Suprapubic skin (tissue), 4 donors: ENCODE data around the gene FCHO2. TPM values are rescaled to one million over a fixed set of nuclear protein-coding genes. Genes with fewer than 3 reads are reported as not detected.

ENCODE experiments used
- DNase-seq, 2 donors: peaks; one replicate each; pipeline ENCODE4 v3.0.0-alpha.2; 2019; ENCODE audit warnings: low spot score in 2 of 2
- H3K27ac ChIP-seq: fragments of 200-600 bp; sonication (generic); one replicate; pipeline ENCODE4 v1.5.1; 2019
- H3K27me3 ChIP-seq: fragments of 200-600 bp; sonication (generic); one replicate; pipeline ENCODE4 v1.5.1; 2019
- H3K36me3 ChIP-seq: fragments of 200-600 bp; sonication (generic); one replicate; pipeline ENCODE4 v1.5.1; 2019
- H3K4me1 ChIP-seq: fragments of 200-600 bp; sonication (generic); one replicate; pipeline ENCODE4 v1.5.1; 2019
- H3K4me3 ChIP-seq: fragments of 200-600 bp; sonication (generic); one replicate; pipeline ENCODE4 v1.5.1; 2019; ENCODE audit warnings: mild to moderate bottlenecking
- H3K9me3 ChIP-seq: fragments of 200-600 bp; sonication (generic); one replicate; pipeline ENCODE4 v1.5.1; 2019
- CTCF ChIP-seq, 2 donors: fragments of 200-600 bp in 1 of 2; fragments of 450-650 bp in 1 of 2; sonication (generic) in 1 of 2; IDR thresholded peaks; one replicate each; pipeline ENCODE4 v1.5.1; 2016 to 2019; ENCODE audit warnings: antibody characterized with exemption in 2 of 2, mild to moderate bottlenecking in 1 of 2, moderate library complexity in 1 of 2
- EP300 ChIP-seq: sonication (generic); formaldehyde crosslinking; IDR thresholded peaks from one replicate; pipeline ENCODE4 v1.6.1; 2017; ENCODE audit warnings: antibody characterized with exemption
- POLR2A ChIP-seq, 2 donors: fragments of 450-650 bp; IDR thresholded peaks; one replicate each; pipeline ENCODE4 v1.6.1; 2017; ENCODE audit warnings: antibody characterized with exemption in 2 of 2, mild to moderate bottlenecking in 2 of 2, moderate library complexity in 2 of 2
- POLR2AphosphoS5 ChIP-seq, 3 donors: sonication (generic); formaldehyde crosslinking; IDR thresholded peaks; one replicate each; pipeline ENCODE4 v1.6.1; 2017; ENCODE audit warnings: antibody characterized with exemption in 3 of 3
- WGBS: methylation state at CpG from one replicate; pipeline ENCODE4 v1.1.5; 2018; 5-methylcytosine and 5-hydroxymethylcytosine counted together
- total RNA-seq, 4 donors: library from RNA; depleted of rRNA; stranded (reverse); fragments of >200 nt; gene quantifications; one replicate each; pipeline ENCODE4 v1.1.0, GENCODE V29; 2016

FCHO2 gene
- total RNA-seq, 4 donors from 2014 or later, result 24.7 to 46.2 (median 34.8) TPM

DNA sequence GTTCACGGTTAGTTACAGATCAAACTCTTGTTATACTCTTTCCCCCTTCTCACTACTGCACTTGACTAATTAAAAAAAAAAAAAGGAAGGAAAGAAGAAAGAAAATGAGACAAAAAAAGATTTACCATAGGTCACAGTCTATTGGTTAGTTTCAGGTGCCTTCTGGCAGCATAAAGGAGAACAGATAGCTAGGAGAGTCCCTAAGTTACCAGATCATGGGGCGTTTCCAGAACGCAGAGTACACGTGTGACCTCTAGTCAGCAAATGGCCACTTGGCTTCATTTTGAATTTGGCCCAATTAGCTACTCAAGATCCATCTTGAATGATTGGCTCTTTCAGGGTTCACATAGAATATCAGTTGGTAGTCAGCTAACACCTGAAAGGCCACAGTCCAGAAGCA lies 144.3 kb downstream of the FCHO2 start:
- WGBS, result 91% methylated on average over 4 of the region's 4 CpGs
- no peak for DNase-seq
- H3K36me3 ChIP-seq, result no peaks in the 10 kb centered on the region
- H3K27me3 ChIP-seq, result no peaks in the 10 kb centered on the region
- H3K4me3 ChIP-seq, result no peak overlapping the region
- TF ChIP-seq EP300, result no peak
- no peaks in the 10 kb centered on the region for H3K4me1 ChIP-seq
- H3K9me3 ChIP-seq, result peaks cover 7% of the 10 kb centered on the region
- H3K27ac ChIP-seq, result no peak overlapping the region

DNA sequence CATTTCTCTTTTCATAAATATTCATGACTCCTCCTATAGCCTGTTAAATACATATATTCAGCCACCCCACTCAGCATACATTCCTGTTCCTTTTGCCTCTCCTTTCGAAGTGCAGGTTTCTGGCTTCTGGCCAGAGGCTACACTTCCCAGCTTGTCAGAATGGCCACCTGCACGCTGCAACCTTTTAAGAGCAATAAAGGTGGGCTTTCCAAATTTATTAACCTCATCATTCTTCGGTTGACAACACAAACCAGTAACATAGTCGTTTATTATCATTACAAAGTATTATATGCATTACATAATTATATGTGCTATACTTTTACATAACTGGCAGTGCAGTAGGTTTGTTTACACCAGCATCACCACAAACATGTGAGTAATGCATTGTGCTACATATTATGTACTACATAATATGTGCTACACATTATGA lies 148.0 kb downstream of the FCHO2 start:
- Histone ChIP-seq H3K4me3 (no peak overlapping the region), H3K27me3 (no peaks in the 10 kb centered on the region), H3K27ac (no peak overlapping the region), H3K9me3 (no peaks in the 10 kb centered on the region), H3K4me1 (no peaks in the 10 kb centered on the region), H3K36me3 (no peaks in the 10 kb centered on the region)
- no peak for TF ChIP-seq CTCF (IDR thresholded peaks at IDR 0.05)
- no peak for TF ChIP-seq POLR2A (IDR thresholded peaks at IDR 0.05)
- no peak for TF ChIP-seq POLR2AphosphoS5 (IDR thresholded peaks at IDR 0.05)
- TF ChIP-seq EP300, result no peak
- no peak for DNase-seq
- WGBS, result 64% methylated on average over 4 of the region's 4 CpGs

DNA sequence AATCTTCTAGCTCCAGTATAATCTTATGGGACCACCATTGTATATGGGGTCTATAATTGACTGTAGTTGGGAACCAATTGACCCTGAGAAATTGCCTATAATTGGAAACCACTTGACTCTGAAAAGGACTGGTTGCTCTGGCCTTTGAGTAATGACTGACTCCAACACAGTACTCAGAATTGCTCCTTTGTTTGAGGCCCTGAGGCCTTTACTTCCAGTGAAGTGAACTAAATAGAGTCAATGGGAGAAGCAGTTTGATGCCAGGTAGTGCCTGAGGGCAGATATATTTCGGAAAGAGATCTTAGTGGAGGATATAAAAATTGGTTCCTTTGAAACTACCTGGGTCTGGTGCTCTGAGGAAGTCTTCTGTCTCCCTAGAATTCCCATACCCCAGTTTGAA lies 148.5 kb downstream of the FCHO2 start:
- 88% methylated on average over 1 of the region's 1 CpG for WGBS

GRCh38 chr5:73106335-73106734 lies 150.5 kb downstream of the FCHO2 start:
- H3K36me3 ChIP-seq, result no peaks in the 10 kb centered on the region
- DNase-seq, result no peak
- no peak overlapping the region for H3K4me3 ChIP-seq
- no peak overlapping the region for H3K27ac ChIP-seq
- H3K27me3 ChIP-seq, result no peaks in the 10 kb centered on the region
- no peak for TF ChIP-seq EP300
- TF ChIP-seq POLR2AphosphoS5 (IDR thresholded peaks at IDR 0.05), result no peak
- no peak for TF ChIP-seq CTCF (IDR thresholded peaks at IDR 0.05)
- TF ChIP-seq POLR2A (IDR thresholded peaks at IDR 0.05), result no peak
- H3K9me3 ChIP-seq, result no peaks in the 10 kb centered on the region
- no peaks in the 10 kb centered on the region for H3K4me1 ChIP-seq

More for the DNA sequence above, 148.5 kb downstream of the FCHO2 start:
- DNase-seq, result no peak
- TF ChIP-seq CTCF (IDR thresholded peaks at IDR 0.05) (no peak), POLR2AphosphoS5 (IDR thresholded peaks at IDR 0.05) (no peak), EP300 (no peak), POLR2A (IDR thresholded peaks at IDR 0.05) (no peak)
- H3K9me3 ChIP-seq, result no peaks in the 10 kb centered on the region
- no peaks in the 10 kb centered on the region for H3K36me3 ChIP-seq
- no peak overlapping the region for H3K4me3 ChIP-seq
- H3K27ac ChIP-seq, result no peak overlapping the region
- H3K27me3 ChIP-seq, result no peaks in the 10 kb centered on the region
- no peaks in the 10 kb centered on the region for H3K4me1 ChIP-seq

DNA sequence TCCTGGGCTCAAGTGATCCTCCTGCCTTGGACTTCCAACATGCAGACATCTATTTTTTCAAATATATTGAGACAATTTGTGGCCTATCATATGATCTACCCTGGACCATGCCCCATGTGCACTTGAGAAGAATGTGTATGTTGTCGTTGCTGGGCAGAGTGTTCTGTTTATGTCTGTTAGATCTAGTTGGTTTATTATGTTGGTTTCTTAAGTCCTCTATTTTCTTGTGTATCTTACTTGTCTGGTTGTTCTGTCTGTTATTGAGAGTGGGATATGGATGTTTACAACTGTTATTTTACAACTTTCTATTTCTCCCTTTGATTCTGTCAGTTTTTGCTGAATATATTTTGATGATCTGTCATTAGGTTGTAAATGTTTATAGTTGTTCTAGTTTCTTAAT lies 154.3 kb downstream of the FCHO2 start:
- H3K27ac ChIP-seq, result no peak overlapping the region
- H3K9me3 ChIP-seq, result no peaks in the 10 kb centered on the region
- TF ChIP-seq POLR2AphosphoS5 (IDR thresholded peaks at IDR 0.05), result no peak
- TF ChIP-seq POLR2A (IDR thresholded peaks at IDR 0.05), result no peak
- no peak for TF ChIP-seq EP300
- TF ChIP-seq CTCF (IDR thresholded peaks at IDR 0.05), result no peak
- no peaks in the 10 kb centered on the region for H3K4me1 ChIP-seq
- H3K27me3 ChIP-seq, result no peaks in the 10 kb centered on the region
- DNase-seq, result no peak
- no peak overlapping the region for H3K4me3 ChIP-seq
- WGBS, result 79% methylated on average over 1 of the region's 1 CpG
- no peaks in the 10 kb centered on the region for H3K36me3 ChIP-seq

DNA sequence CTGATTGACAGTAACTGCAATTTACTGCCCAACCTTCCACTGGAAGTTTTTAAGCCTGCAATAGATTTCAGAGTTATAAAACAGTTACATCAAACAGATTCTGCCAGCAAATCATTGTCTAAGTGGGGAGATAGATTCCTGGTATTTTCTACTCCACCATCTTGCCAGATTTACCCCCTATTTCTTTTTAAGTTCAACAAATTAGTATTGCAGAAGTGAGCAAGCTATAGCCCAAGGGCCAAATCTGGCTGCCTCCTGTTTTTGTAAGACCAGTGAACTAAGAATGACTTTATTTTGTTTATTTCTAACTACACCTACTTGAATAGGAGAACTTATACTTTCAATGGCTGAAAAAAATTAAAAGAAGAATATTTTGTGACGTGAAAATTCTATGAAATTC lies 155.7 kb downstream of the FCHO2 start:
- Histone ChIP-seq H3K9me3 (no peaks in the 10 kb centered on the region), H3K4me3 (no peak overlapping the region), H3K4me1 (no peaks in the 10 kb centered on the region), H3K27ac (no peak overlapping the region), H3K27me3 (no peaks in the 10 kb centered on the region), H3K36me3 (no peaks in the 10 kb centered on the region)
- no peak for DNase-seq
- TF ChIP-seq POLR2A (IDR thresholded peaks at IDR 0.05), result no peak
- TF ChIP-seq CTCF (IDR thresholded peaks at IDR 0.05), result no peak
- no peak for TF ChIP-seq POLR2AphosphoS5 (IDR thresholded peaks at IDR 0.05)
- TF ChIP-seq EP300, result no peak
- 87% methylated on average over 1 of the region's 1 CpG for WGBS
